ENCODE results near the gene ATP2B2. TPM values are rescaled to one million over a fixed set of nuclear protein-coding genes. Genes with fewer than 3 reads are reported as not detected.
A peak's percentile ranks its signal among the peaks of the same experiment; 100 is the strongest.

ATP2B2 gene
- polyA plus RNA-seq, 4 donors, result 0.39 to 0.55 TPM; not detected in 2

DNA sequence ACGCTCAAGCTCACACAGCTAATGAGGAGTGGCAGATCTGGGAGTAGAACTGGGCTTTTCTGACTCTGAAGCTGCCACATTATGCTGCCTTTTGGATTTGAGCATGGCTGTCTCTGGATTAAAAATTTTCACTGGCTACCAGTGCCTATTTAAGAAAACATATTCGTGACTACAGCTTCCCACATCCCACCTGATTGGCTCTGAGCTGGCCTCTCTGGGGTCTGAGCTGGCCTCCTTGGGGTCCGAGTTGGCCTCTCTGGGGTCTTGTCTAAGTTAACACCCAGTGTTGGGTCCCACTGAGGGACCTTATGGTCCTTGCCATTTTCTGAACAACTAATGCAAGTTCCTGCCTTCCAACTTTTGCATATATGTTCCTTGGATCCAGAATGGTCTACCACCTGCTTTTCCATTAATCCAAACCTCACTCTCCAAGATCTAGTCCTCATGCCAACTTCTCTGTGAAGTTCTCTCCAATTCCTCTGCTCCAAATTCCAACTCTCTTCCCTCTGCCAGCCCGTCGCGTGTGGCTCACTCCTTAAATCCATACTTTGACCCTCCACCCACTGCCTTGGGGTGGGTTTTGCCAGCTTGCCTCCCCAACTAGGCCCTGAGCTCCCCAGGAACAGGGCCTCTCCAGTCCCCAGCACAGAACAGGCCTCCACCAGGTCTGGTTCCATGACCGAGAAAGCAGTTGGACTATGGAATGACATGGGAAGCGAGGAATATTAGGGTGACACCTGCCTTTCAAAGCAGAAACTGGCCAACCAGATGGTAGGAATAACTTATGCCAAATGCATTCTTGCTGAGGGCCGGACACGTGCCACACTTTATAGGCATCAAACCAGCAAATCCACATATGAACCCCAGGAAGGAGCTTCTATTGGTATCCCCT lies 42.5 kb downstream of the ATP2B2 start:
- WGBS, 3 donors, result 61 to 74% (median 67%) methylated on average over 10 of the region's 10 CpGs
- no peak overlapping the region for H3K4me3 ChIP-seq (ENCODE audit: low read depth in 1 of 3, low read length in 3 of 3)
- H3K9me3 ChIP-seq (ENCODE audit: control insufficient read depth in 2 of 2, insufficient read depth in 1 of 2, low read depth in 1 of 2, low read length in 1 of 2), result no peaks in the 10 kb centered on the region
- no peaks in the 10 kb centered on the region for H3K4me1 ChIP-seq (ENCODE audit: control insufficient read depth in 3 of 3, insufficient read depth in 2 of 3, low read depth in 1 of 3, low read length in 2 of 3)
- no peaks in the 10 kb centered on the region for H3K36me3 ChIP-seq (ENCODE audit: control insufficient read depth in 3 of 3, insufficient read depth in 2 of 3, low read depth in 1 of 3, low read length in 3 of 3)
- FAIRE-seq, result no peak
- H3K27ac ChIP-seq (ENCODE audit: low read depth in 1 of 3, low read length in 2 of 3), result no peak overlapping the region
- H3K27me3 ChIP-seq (ENCODE audit: control insufficient read depth in 3 of 3, insufficient read depth in 3 of 3, low read length in 3 of 3), result no peaks in the 10 kb centered on the region
- DNase-seq, result no peak

DNA sequence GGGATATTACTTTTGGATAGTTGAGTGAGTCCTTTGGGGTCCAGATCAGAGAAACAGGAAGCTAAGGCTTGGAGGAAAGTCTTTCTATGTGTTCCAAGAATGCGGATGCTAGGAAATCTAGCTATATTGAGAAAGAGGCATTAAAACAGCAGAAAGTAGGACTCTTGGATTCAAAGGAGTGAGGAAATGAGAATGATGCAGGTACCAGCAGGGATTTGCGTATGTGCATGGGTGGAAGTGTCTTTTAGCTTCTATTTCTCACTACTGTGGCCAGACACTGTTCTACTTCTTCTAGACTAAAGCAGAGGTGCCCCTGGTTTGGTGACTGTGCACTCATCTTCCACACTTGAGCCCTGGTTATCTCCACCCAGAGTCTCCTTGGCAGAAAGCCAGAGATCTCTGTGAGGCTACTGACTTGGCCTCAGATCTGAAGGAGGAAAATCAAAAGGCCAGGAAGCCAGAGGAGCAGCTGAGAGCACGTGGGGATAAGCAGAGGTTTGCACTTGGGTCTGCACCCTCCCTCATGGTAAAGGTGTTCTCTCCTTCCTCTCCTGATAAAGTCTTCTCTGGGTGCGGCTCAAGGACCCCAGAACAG lies 44.3 kb downstream of the ATP2B2 start:
- peak in 1 of 2 donors; percentile 3 for DNase-seq
- no peak for FAIRE-seq
- no peak overlapping the region for H3K4me3 ChIP-seq (ENCODE audit: low read depth in 1 of 3, low read length in 3 of 3)
- 58 to 69% (median 64%) methylated on average over 4 of the region's 4 CpGs for WGBS, 3 donors
- H3K27me3 ChIP-seq (ENCODE audit: control insufficient read depth in 3 of 3, insufficient read depth in 3 of 3, low read length in 3 of 3), result no peaks in the 10 kb centered on the region
- no peaks in the 10 kb centered on the region for H3K36me3 ChIP-seq (ENCODE audit: control insufficient read depth in 3 of 3, insufficient read depth in 2 of 3, low read depth in 1 of 3, low read length in 3 of 3)
- no peaks in the 10 kb centered on the region for H3K9me3 ChIP-seq (ENCODE audit: control insufficient read depth in 2 of 2, insufficient read depth in 1 of 2, low read depth in 1 of 2, low read length in 1 of 2)
- H3K27ac ChIP-seq (ENCODE audit: low read depth in 1 of 3, low read length in 2 of 3), result no peak overlapping the region
- no peaks in the 10 kb centered on the region for H3K4me1 ChIP-seq (ENCODE audit: control insufficient read depth in 3 of 3, insufficient read depth in 2 of 3, low read depth in 1 of 3, low read length in 2 of 3)

DNA sequence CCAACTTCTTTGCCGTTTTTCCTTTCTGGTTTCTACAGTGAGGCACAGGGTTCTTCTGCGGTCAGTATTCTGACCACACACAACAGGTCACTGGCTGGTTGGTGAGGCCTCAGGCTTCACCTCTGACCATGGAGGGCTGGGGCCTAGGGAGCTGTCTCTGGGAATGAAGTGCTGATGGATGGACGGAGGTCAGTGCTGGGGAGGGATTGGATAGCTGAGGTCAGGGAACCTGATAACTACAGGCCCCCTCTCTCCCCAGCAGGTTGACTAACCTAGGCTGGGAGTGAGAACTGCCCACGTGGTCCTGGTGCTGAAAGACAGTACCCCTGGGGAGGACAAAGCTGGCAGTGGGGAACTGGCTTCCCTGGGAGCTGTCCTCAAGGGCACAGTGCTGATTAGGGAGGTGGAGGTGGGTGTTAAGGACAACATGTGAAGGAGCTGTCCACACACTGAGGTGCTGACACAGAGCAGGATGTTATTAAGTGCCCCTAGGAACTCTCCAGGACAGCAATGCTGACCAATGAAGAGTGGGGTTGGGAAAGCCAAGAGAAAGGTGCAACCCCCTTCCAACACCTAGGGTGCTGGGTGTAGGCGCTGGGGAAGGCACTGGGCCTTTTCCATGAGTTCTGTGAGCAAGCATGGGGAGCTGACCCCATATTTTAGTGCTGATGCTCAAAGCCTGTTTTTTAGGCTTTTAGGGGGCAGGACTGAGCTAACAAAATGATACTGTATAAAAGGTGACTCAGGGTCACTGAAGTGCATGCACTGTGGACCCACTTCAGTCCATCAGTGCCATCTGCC lies 45.2 kb downstream of the ATP2B2 start:
- Histone ChIP-seq H3K9me3 (ENCODE audit: control insufficient read depth in 2 of 2, insufficient read depth in 1 of 2, low read depth in 1 of 2, low read length in 1 of 2) (no peaks in the 10 kb centered on the region), H3K4me3 (ENCODE audit: low read depth in 1 of 3, low read length in 3 of 3) (no peak overlapping the region), H3K36me3 (ENCODE audit: control insufficient read depth in 3 of 3, insufficient read depth in 2 of 3, low read depth in 1 of 3, low read length in 3 of 3) (no peaks in the 10 kb centered on the region), H3K27ac (ENCODE audit: low read depth in 1 of 3, low read length in 2 of 3) (no peak overlapping the region), H3K4me1 (ENCODE audit: control insufficient read depth in 3 of 3, insufficient read depth in 2 of 3, low read depth in 1 of 3, low read length in 2 of 3) (no peaks in the 10 kb centered on the region), H3K27me3 (ENCODE audit: control insufficient read depth in 3 of 3, insufficient read depth in 3 of 3, low read length in 3 of 3) (no peaks in the 10 kb centered on the region)
- WGBS, 3 donors, result 36 to 45% (median 39%) methylated on average over 5 of the region's 5 CpGs
- DNase-seq, result peak; percentile 19 to 64
- FAIRE-seq, result no peak

DNA sequence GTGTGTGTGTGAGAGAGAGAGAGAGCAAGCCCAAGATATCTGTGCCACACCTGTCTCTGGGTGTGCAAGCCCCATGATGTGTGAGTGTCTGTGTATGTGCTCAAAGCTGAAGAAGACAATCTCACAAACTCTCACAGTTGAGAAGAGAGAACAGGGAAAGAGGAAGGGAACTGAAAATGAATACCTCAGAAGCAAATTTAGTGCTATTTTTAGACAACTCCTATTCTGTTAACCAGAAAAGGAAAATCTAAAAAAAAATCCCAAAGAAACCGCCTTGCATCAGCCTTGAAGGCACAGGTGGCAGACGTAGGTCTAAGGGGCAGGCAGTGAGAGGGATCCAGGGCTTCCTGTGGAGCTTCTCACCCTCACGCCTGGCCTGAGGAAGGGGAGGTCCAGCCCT lies 47.8 kb downstream of the ATP2B2 start:
- H3K4me1 ChIP-seq (ENCODE audit: control insufficient read depth in 3 of 3, insufficient read depth in 2 of 3, low read depth in 1 of 3, low read length in 2 of 3), result no peaks in the 10 kb centered on the region
- no peak overlapping the region for H3K27ac ChIP-seq (ENCODE audit: low read depth in 1 of 3, low read length in 2 of 3)
- no peaks in the 10 kb centered on the region for H3K27me3 ChIP-seq (ENCODE audit: control insufficient read depth in 3 of 3, insufficient read depth in 3 of 3, low read length in 3 of 3)
- no peak overlapping the region for H3K4me3 ChIP-seq (ENCODE audit: low read depth in 1 of 3, low read length in 3 of 3)
- WGBS, 3 donors, result 21 to 33% (median 32%) methylated on average over 3 of the region's 3 CpGs
- DNase-seq, result no peak
- FAIRE-seq, result no peak
- no peaks in the 10 kb centered on the region for H3K9me3 ChIP-seq (ENCODE audit: control insufficient read depth in 2 of 2, insufficient read depth in 1 of 2, low read depth in 1 of 2, low read length in 1 of 2)
- H3K36me3 ChIP-seq (ENCODE audit: control insufficient read depth in 3 of 3, insufficient read depth in 2 of 3, low read depth in 1 of 3, low read length in 3 of 3), result no peaks in the 10 kb centered on the region

DNA sequence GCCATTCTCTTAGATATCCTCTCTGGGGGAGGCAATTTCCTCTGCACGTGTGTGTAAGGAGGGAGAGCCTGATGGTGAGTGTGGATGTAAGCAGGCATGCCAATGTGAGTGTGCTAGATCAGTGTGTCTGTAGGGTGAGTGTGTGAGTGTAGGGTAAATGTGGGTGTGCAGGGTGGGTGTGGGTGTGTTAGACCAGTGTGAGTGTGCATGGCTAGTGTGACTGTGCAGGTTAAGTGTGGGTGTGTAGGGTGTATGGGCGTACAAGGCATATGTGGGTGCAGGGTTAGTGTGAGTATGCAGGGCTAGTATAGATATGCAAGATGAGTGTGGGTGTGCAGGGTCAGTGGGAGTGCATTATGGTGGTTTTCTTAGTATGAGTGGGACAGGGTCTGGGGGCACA lies 48.4 kb downstream of the ATP2B2 start:
- FAIRE-seq (no peak), DNase-seq (no peak)
- no peak overlapping the region for H3K4me3 ChIP-seq (ENCODE audit: low read depth in 1 of 3, low read length in 3 of 3)
- peaks cover 0 to 3% (median 0%) of the 10 kb centered on the region in 3 donors for H3K27me3 ChIP-seq (ENCODE audit: control insufficient read depth in 3 of 3, insufficient read depth in 3 of 3, low read length in 3 of 3)
- no peaks in the 10 kb centered on the region for H3K4me1 ChIP-seq (ENCODE audit: control insufficient read depth in 3 of 3, insufficient read depth in 2 of 3, low read depth in 1 of 3, low read length in 2 of 3)
- 63 to 65% (median 64%) methylated on average over 2 of the region's 2 CpGs for WGBS, 3 donors
- no peak overlapping the region for H3K27ac ChIP-seq (ENCODE audit: low read depth in 1 of 3, low read length in 2 of 3)
- no peaks in the 10 kb centered on the region for H3K9me3 ChIP-seq (ENCODE audit: control insufficient read depth in 2 of 2, insufficient read depth in 1 of 2, low read depth in 1 of 2, low read length in 1 of 2)
- no peaks in the 10 kb centered on the region for H3K36me3 ChIP-seq (ENCODE audit: control insufficient read depth in 3 of 3, insufficient read depth in 2 of 3, low read depth in 1 of 3, low read length in 3 of 3)

DNA sequence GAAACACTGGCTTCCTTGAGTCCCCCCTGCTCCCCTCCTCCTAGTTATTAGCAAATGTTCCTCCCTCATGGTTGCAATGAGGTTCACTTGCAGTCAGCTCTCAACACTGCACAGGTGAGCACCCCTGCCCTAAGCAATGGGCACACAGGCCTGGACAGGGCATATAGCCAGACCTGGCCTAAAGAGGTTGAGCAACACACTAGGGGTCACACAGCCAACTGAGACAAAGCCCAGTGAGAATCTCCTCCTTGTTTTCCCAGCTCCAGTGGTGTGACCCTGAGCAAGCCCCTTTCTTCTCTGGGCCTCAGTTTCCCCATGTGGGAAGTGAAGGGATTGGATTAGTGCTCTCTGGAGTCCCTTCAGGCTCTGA lies 49.9 kb downstream of the ATP2B2 start:
- FAIRE-seq (no peak), DNase-seq (no peak)
- Histone ChIP-seq H3K4me1 (ENCODE audit: control insufficient read depth in 3 of 3, insufficient read depth in 2 of 3, low read depth in 1 of 3, low read length in 2 of 3) (no peaks in the 10 kb centered on the region), H3K27me3 (ENCODE audit: control insufficient read depth in 3 of 3, insufficient read depth in 3 of 3, low read length in 3 of 3) (peaks cover 0 to 3% (median 0%) of the 10 kb centered on the region in 3 donors), H3K27ac (ENCODE audit: low read depth in 1 of 3, low read length in 2 of 3) (no peak overlapping the region), H3K36me3 (ENCODE audit: control insufficient read depth in 3 of 3, insufficient read depth in 2 of 3, low read depth in 1 of 3, low read length in 3 of 3) (no peaks in the 10 kb centered on the region), H3K9me3 (ENCODE audit: control insufficient read depth in 2 of 2, insufficient read depth in 1 of 2, low read depth in 1 of 2, low read length in 1 of 2) (no peaks in the 10 kb centered on the region), H3K4me3 (ENCODE audit: low read depth in 1 of 3, low read length in 3 of 3) (no peak overlapping the region)

DNA sequence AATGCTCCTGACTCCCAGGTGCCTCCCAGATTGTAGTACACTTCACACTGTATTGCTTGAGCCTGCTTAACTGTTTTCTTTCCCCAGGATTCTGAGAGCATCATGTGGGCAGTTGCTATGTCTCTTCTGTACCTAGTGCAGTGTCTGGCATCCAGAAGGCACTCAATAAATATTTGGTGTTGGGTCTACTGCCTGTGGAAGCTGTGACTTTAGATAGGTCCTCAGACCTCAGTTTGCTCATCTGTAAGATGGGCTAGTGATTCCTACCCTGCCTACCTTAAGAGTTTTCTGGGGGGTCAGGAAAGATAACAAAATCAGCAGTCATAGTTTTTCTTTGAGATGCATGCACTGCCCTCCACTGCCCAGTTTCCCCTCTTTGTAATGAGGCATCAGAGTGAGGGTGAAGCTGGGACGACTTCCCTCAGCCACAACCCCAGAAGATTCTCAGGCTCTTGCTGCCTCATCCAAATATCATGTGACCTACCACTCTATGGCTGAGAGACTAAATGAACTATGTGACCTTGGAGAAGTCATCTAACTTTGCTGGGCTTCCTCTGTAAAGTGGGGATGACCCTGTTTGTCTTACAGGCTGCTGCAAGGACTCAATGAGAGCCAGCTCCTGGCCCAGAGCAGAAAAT lies 50.4 kb downstream of the ATP2B2 start:
- no peaks in the 10 kb centered on the region for H3K9me3 ChIP-seq (ENCODE audit: control insufficient read depth in 2 of 2, insufficient read depth in 1 of 2, low read depth in 1 of 2, low read length in 1 of 2)
- no peak overlapping the region for H3K27ac ChIP-seq (ENCODE audit: low read depth in 1 of 3, low read length in 2 of 3)
- FAIRE-seq, result no peak
- peaks cover 0 to 3% (median 0%) of the 10 kb centered on the region in 3 donors for H3K27me3 ChIP-seq (ENCODE audit: control insufficient read depth in 3 of 3, insufficient read depth in 3 of 3, low read length in 3 of 3)
- H3K4me1 ChIP-seq (ENCODE audit: control insufficient read depth in 3 of 3, insufficient read depth in 2 of 3, low read depth in 1 of 3, low read length in 2 of 3), result no peaks in the 10 kb centered on the region
- DNase-seq, result no peak
- no peaks in the 10 kb centered on the region for H3K36me3 ChIP-seq (ENCODE audit: control insufficient read depth in 3 of 3, insufficient read depth in 2 of 3, low read depth in 1 of 3, low read length in 3 of 3)
- no peak overlapping the region for H3K4me3 ChIP-seq (ENCODE audit: low read depth in 1 of 3, low read length in 3 of 3)
- WGBS, 3 donors, result 0% methylated on average over 1 of the region's 1 CpG

All from small intestine (tissue), 7 donors.